ENCODE data around the gene IFNW1.
A peak's percentile ranks its signal among the peaks of the same experiment; 100 is the strongest.
"Not testable (repeated sequence)": the region's sequence is repeated elsewhere in the genome, so short reads cannot be mapped to it uniquely, and the experiment has no call there.

The IFNW1 gene

GRCh38 chr9:21137020-21137419 lies 4.6 kb downstream of the IFNW1 start:
- Histone ChIP-seq H3K79me2 (ENCODE audit: insufficient read depth, low read length) (no peaks in the 10 kb centered on the region), H3K27me3 (ENCODE audit: insufficient read depth, low read length) (no peaks in the 10 kb centered on the region), H3F3A (ENCODE audit: insufficient read depth, low read length) (no peaks in the 10 kb centered on the region), H3K4me2 (ENCODE audit: low read length) (no peak overlapping the region), H3K4me1 (ENCODE audit: insufficient read depth, low read length, severe bottlenecking) (no peaks in the 10 kb centered on the region), H3K9me3 (ENCODE audit: low read length) (no peaks in the 10 kb centered on the region), H3K27ac (ENCODE audit: low read depth, low read length, poor library complexity, severe bottlenecking) (no peak overlapping the region), H3K4me3 (ENCODE audit: low read depth, low read length, poor library complexity, severe bottlenecking) (no peak overlapping the region), H2AFZ (ENCODE audit: low read length) (no peak overlapping the region), H4K20me1 (ENCODE audit: insufficient read depth, low read length) (no peaks in the 10 kb centered on the region), H3K9ac (ENCODE audit: low read length) (no peak overlapping the region), H3K36me3 (ENCODE audit: insufficient read depth, low read length) (no peaks in the 10 kb centered on the region), H3K9me2 (ENCODE audit: low read depth, low read length) (no peaks in the 10 kb centered on the region)
- TF ChIP-seq CTCF (IDR thresholded peaks at IDR 0.05; ENCODE audit: low read length) = no peak
- TF ChIP-seq EZH2 (IDR thresholded peaks at IDR 0.05; ENCODE audit: borderline replicate concordance, low read length) = no peak

- Histone ChIP-seq H3K9me2 (ENCODE audit: low read depth, low read length) (no peaks in the 10 kb centered on the region), H3K9ac (ENCODE audit: low read length) (no peak overlapping the region), H3K27me3 (ENCODE audit: insufficient read depth, low read length) (no peaks in the 10 kb centered on the region), H3K79me2 (ENCODE audit: insufficient read depth, low read length) (no peaks in the 10 kb centered on the region), H3F3A (ENCODE audit: insufficient read depth, low read length) (no peaks in the 10 kb centered on the region), H3K36me3 (ENCODE audit: insufficient read depth, low read length) (no peaks in the 10 kb centered on the region), H2AFZ (ENCODE audit: low read length) (no peak overlapping the region), H3K9me3 (ENCODE audit: low read length) (no peaks in the 10 kb centered on the region), H3K4me2 (ENCODE audit: low read length) (no peak overlapping the region), H3K4me1 (ENCODE audit: insufficient read depth, low read length, severe bottlenecking) (no peaks in the 10 kb centered on the region), H3K27ac (ENCODE audit: low read depth, low read length, poor library complexity, severe bottlenecking) (no peak overlapping the region), H3K4me3 (ENCODE audit: low read depth, low read length, poor library complexity, severe bottlenecking) (no peak overlapping the region), H4K20me1 (ENCODE audit: insufficient read depth, low read length) (no peaks in the 10 kb centered on the region)
- TF ChIP-seq CTCF (IDR thresholded peaks at IDR 0.05; ENCODE audit: low read length) (peak; percentile 11; the same call in 1 of the 2 replicates), EZH2 (IDR thresholded peaks at IDR 0.05; ENCODE audit: borderline replicate concordance, low read length) (no peak)
These were observed 5.9 kb downstream of the IFNW1 start for GRCh38 chr9:21135736-21136135.

GRCh38 chr9:21128186-21128585 lies 13.4 kb downstream of the IFNW1 start:
- not testable (repeated sequence) for H3K4me2 ChIP-seq (ENCODE audit: low read length); H4K20me1 ChIP-seq (ENCODE audit: insufficient read depth, low read length); H3K9me3 ChIP-seq (ENCODE audit: low read length); H3K4me3 ChIP-seq (ENCODE audit: low read depth, low read length, poor library complexity, severe bottlenecking); H3K9ac ChIP-seq (ENCODE audit: low read length); H3K36me3 ChIP-seq (ENCODE audit: insufficient read depth, low read length); H3K79me2 ChIP-seq (ENCODE audit: insufficient read depth, low read length); H3F3A ChIP-seq (ENCODE audit: insufficient read depth, low read length); H3K27me3 ChIP-seq (ENCODE audit: insufficient read depth, low read length); H3K9me2 ChIP-seq (ENCODE audit: low read depth, low read length); H3K27ac ChIP-seq (ENCODE audit: low read depth, low read length, poor library complexity, severe bottlenecking); H2AFZ ChIP-seq (ENCODE audit: low read length); H3K4me1 ChIP-seq (ENCODE audit: insufficient read depth, low read length, severe bottlenecking)

GRCh38 chr9:21121595-21122251 lies 19.9 kb downstream of the IFNW1 start:
- Histone ChIP-seq H3K4me1 (ENCODE audit: insufficient read depth, low read length, severe bottlenecking) (peaks cover 6% of the 10 kb centered on the region), H3F3A (ENCODE audit: insufficient read depth, low read length) (no peaks in the 10 kb centered on the region), H3K9me2 (ENCODE audit: low read depth, low read length) (no peaks in the 10 kb centered on the region), H3K27ac (ENCODE audit: low read depth, low read length, poor library complexity, severe bottlenecking) (no peak overlapping the region), H3K36me3 (ENCODE audit: insufficient read depth, low read length) (no peaks in the 10 kb centered on the region), H3K4me2 (ENCODE audit: low read length) (no peak overlapping the region), H2AFZ (ENCODE audit: low read length) (no peak overlapping the region), H3K9ac (ENCODE audit: low read length) (no peak overlapping the region), H3K79me2 (ENCODE audit: insufficient read depth, low read length) (no peaks in the 10 kb centered on the region), H3K9me3 (ENCODE audit: low read length) (no peaks in the 10 kb centered on the region), H3K27me3 (ENCODE audit: insufficient read depth, low read length) (no peaks in the 10 kb centered on the region), H4K20me1 (ENCODE audit: insufficient read depth, low read length) (no peaks in the 10 kb centered on the region), H3K4me3 (ENCODE audit: low read depth, low read length, poor library complexity, severe bottlenecking) (no peak overlapping the region)
- TF ChIP-seq CTCF (IDR thresholded peaks at IDR 0.05; ENCODE audit: low read length) (no peak), EZH2 (IDR thresholded peaks at IDR 0.05; ENCODE audit: borderline replicate concordance, low read length) (no peak)

Data from OCI-LY1 (cell line).